GM19238 (cell line): ENCODE results near the gene ARMC3.
"Not testable (repeated sequence)": the region's sequence is repeated elsewhere in the genome, so short reads cannot be mapped to it uniquely, and the experiment has no call there.

Experiments
- DNase-seq: peaks from one replicate; pipeline ENCODE4 v3.0.0; 2011; ENCODE audit warnings: low spot score; ENCODE audit not compliant: insufficient read length

Gene ARMC3

DNA sequence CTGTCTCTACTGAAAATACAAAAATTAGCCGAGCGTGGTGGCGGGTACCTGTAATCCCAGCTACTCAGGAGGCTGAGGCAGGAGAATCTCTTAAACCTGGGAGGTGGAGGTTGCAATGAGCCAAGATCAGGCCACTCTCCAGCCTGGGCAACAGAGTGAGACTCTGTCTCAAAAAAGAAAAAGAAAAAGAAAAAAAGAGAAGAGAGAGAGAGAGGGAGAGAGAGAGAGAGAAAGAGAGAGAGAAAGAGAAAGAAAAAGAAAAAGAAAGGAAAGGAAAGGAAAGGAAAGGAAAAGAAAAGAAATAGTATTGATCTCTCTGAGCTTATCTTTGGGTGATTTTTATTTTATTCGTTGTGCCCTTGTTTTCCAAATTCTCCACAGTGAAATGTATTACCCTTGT, 1.2 kb downstream of the ARMC3 start:
- DNase-seq, result not testable (repeated sequence)

DNA sequence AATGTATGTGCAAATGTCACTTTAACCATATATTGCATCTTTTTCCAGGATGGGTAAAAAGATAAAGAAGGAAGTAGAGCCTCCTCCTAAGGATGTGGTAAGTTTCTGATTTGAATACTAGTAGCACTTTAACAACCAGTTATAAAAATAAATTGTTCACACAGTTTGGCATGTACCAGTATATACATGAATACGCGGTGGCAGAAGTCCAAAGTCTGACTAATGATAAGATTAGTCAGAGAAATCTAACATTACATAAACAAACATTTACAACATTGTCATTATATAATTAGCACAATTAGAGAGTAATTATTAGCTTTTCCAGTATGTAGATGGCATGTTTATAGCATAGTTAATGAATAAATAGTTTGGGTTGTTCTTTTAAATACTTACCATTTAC, 4.1 kb downstream of the ARMC3 start:
- no peak for DNase-seq

DNA sequence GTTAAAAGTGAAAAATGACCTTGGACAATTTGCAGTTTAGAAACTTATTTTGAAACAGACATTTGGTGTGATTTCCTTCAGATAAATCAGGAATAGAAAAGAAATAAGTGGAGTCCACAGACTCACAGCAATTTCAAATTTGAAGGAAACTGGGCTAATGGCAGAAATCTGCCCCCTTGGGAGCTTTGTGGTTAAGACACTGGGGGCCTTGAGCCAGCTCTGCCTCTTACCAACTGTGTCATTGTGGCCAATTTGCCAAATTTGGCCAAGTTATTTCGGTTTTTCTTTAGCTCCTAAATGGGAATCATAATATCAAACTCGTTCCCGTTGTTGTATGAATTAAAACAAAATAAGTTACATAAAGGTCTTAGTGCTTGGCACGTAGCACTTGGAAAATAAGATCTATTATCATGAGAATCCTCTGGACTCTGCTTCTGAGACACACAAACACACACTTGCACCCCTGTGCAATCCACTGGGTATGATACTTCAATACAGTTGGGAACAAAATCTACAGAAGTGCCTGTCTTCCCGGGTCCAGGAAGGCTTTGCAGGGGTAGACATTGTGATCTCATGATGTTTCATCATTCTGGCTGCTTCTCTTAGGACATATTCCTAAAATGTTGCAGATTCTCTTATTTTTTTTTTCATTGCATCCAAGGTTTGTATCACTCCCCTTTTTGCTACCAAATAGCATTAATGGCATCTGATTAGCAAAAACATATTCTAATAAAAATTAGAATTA, 4.9 kb downstream of the ARMC3 start:
- DNase-seq, result no peak

DNA sequence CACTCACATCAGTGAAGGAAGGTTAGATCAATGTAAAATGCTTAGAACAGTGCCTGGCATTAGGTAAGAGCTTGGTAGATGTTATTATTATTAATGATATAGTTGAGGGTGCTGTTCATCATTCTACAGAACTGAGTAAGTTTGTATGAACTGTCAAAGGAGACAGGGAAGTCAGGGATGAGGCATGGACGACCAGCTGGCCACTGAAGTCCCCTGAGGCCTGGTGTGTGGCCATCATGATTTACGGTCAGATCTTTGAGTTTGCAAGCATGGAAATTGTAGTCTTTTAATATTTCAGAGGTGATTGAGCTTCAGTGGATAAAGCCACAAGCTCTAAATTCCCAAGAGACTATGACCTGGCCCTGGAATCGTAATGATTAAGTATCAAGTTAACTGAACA, 6.9 kb downstream of the ARMC3 start:
- no peak for DNase-seq

DNA sequence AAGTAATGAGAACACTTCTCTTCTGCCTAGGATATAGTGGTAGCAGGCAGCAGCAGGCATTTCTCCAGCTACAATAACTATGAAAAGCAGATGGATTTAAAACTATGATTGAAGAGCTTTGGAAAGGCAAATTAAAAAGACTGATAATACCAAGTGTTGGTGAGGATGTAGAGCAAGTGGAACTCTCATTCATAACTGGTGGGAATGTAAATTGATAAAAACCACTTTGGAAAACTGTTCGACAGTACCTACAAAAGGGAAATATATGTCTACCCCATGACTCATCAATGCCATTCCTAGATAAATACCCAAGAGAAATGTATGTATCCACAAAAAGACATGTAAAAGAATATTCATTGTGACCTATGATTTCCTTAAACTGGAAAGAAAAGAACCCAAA, 14.6 kb downstream of the ARMC3 start:
- DNase-seq, result no peak

DNA sequence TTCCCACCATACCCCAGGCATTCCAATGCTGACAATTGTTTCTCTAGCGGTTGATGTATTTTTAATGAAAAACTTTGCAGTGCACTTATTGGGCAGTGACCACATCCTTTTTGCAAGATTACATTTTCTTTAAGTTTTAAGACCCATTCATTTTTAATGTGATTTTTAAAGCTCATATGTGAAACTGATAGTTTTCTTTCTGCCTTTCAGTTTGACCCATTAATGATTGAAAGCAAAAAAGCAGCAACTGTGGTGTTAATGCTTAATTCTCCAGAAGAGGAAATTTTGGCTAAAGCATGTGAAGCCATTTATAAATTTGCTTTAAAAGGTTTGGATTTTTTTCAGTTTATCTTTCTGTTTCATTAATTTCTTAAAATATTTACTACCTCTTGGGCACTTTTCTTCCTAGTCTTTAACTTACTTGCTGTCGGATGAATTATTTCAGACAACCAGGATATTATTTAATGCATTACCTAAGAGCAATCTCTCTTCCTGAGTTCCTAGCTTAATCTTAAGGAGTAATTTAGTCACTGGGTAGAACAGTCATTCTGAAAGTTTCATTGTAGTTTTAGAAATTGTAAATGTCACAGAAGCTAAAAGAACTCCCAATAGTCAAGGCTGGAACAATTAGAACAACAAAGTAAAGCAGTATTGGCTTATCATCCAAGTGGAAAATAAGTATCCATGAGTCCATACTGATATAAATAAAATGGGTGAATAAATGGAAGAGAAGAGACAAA, 18.3 kb downstream of the ARMC3 start:
- DNase-seq, result no peak

DNA sequence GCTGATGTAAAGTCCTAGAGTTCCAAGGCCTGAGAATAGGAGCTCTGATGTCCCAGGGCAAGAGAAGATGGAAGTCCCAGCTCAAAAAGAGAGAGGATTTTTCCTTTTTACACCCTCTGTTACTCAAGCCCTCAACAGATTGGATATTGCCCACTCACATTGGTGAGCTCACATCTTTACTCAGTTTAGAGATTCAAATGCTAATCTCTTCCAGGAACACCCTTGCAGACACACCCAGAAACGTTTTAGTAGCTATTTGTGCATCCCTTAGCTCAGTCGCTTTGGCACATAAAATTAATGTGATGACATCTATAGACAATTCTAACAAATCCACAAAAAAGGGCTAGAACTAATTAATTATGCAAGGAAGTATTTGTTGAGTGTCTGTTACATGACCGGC, 27.1 kb downstream of the ARMC3 start:
- no peak for DNase-seq

DNA sequence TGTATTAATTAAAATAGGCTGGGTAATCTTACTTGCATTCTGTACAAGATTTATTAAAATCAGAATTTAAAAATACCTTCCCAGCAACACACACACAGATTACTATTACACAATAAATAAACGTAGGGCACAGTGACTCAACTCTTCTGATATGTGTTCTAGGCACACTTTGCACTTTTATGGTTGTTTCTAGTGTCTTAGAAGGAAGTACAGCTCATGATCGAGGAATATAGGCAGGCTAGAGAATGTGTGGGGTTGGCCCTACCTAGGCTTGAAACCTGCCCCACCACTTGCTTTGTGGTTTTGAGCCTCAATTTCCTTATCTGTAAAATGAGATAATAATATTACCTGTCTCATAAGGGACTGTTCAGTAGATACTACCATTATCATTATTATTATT, 30.5 kb downstream of the ARMC3 start:
- no peak for DNase-seq

DNA sequence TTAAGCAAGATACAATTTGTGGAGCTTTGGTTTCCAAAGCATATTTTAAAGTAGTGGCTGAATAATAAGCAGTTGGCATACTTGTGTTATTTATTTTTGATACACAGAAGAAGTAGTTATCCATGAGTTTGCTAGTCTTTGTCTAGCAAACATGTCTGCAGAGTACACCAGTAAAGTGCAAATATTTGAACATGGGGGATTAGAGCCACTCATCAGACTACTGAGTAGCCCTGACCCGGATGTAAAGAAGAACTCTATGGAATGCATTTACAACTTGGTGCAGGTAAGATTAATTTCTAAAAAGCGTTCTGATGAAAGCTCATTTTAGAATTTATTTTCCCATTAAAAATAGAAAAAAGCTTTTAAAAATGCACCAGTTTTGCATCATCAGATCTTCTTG, 31.4 kb downstream of the ARMC3 start:
- no peak for DNase-seq

DNA sequence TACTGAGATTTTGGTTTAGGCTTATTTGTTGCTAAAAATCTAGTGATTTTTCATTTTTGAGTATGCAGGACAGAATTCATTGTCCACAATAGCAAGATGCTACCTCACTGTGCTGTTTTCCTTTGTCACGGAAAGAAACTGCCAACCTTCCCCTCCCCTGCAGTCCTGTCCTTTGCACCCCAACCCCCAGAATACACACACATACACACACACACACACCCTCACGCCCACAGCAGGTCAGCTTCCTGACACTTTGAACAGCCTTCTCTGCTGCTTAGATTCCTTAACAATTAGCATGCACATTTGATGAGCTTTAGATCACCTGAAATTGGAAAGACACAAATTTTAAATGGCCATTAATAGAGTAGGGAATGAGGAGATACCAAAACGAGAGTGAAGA, 32.1 kb downstream of the ARMC3 start:
- no peak for DNase-seq

DNA sequence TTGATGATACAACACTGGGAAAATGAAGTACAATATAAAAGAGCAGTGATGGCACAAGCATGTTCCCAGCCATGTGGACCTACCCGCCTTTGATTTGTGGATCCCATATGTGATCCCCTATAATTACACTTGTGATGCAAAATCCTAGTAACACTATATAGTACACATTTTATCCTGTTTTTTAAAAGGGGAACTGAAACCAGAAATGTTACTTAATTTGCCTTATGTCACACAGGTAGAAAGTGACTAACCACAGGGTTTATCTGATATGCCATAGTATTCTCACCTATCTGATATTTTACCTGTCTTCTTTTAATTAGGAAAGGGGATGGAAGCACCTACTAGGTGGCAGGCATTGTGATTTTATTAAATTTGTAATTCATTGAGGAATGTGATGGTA, 35.0 kb downstream of the ARMC3 start:
- no peak for DNase-seq

DNA sequence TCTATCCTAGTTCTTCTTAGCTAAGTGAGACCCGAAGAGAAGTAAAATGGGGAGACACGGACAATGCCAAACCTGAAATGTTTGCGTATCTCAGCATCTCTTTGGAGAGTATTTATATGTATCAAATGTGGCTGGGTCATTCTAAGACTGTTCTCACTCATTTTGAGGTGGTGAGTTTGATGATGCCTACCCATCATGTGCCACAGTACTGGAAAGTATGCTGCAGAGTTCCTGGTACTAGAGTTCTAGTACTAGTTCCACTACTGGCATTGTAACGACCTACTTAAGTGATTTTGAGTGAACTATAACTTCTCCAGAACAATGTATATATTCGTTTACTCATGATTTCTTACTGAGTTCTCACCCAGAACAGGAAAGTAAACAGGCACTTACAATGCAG, 41.9 kb downstream of the ARMC3 start:
- no peak for DNase-seq

DNA sequence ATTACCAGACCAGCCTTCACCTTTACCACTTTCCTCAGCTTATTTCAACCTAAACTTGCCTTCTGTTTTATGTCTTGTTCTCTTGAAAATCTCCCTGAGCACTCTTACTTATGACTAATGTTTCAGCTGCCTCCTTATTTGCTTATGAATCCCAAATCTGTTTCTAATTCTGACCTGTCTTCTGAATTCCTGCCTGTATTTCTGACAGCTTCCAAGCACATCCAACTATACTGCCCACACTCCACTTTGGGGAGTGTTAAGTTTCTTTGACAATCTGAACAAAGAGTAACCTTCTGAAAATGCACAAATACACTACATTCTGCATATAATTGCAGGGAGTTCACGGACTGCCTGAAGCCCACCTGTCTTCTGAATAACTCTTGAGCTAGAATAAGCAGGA, 48.7 kb downstream of the ARMC3 start:
- DNase-seq, result no peak

DNA sequence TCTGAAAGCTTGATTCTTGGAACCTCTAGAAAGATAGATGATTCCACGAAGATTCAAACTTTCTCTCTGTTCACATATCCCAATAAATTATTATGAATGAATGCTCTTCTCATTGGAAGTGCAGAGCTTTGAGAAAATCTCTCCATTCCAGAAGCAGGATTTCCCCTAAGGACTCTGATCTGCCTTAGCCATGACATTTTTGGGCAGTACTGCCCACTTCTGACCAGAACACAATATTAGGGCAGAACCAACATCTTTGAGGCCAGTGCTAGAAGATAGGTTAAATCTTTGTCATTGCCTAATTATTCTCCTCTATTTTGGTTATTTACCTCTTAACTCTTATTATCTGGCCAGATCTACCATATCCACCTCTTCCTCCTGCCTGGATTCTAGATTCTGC, 49.9 kb downstream of the ARMC3 start:
- no peak for DNase-seq

DNA sequence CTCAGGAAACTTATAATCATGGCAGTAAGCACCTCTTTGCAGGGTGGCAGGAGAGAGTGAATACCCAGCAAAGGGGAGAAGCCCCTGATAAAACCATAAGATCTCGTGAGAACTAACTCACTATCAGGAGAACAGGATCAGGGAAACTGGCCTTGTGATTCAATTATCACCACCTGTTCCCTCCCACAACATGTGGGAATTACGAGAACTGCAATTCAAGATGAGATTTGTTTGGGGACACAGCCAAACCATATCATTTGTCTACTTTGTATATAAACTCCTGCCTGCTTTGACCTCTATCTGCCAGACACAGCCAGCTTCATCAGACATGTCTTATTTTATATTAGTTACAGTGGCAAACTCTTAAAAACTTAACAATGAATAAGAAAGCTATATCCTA, 50.4 kb downstream of the ARMC3 start:
- DNase-seq, result no peak

DNA sequence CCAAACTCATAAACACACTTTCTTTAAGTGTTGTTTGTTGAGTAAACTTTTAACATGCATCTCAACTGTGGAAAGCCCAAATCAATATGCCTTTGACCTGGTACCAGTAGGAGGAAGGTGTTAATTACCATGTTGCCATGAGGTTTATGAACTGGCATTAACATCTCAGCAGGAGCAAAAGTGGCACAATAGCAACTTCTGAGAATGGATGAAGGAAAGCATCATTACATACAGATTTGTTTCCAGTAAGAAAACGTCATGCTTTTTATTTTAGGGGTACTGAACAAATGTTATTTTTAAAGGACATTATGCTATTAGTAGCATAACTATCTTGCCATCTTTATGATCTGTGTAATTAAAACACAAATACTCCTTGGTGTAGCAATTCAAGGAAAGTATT, 51.1 kb downstream of the ARMC3 start:
- DNase-seq, result no peak

DNA sequence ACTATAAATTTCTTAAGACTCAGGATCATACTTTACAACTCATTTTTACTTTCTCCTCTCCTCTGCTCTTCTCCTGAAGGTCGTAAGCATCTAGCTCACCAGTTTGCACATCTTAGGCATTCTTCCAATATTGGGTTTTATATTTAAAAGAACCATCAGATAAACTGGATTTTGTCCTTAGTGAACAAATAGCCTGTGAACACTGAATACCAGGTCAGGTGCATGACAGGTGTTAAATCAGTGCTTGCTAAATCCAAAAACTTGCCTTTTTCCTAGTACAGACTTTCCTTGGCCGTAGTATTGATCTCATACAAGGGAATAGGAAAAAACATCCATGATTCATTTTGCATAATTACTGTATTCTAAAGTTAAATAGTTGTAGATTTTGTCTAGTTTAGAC, 53.0 kb downstream of the ARMC3 start:
- DNase-seq, result no peak

DNA sequence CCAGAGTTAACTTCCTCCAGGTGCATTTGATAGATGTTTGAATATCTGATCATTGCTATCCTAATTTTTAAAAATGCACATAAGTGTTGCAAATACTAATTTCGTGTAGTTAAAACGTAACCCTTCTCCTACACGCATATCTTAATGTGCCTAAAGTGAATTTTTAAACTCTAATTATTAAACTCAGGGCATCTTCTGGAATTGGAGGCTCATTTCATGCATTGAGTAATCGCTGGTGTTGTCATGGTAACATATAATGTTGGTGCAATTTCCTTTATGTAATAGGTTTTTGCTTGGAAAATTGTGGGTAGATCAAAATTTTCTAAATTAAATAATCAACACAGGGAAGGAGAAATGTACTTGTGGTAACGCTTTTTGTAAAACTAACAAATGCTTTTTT, 56.2 kb downstream of the ARMC3 start:
- DNase-seq, result no peak

DNA sequence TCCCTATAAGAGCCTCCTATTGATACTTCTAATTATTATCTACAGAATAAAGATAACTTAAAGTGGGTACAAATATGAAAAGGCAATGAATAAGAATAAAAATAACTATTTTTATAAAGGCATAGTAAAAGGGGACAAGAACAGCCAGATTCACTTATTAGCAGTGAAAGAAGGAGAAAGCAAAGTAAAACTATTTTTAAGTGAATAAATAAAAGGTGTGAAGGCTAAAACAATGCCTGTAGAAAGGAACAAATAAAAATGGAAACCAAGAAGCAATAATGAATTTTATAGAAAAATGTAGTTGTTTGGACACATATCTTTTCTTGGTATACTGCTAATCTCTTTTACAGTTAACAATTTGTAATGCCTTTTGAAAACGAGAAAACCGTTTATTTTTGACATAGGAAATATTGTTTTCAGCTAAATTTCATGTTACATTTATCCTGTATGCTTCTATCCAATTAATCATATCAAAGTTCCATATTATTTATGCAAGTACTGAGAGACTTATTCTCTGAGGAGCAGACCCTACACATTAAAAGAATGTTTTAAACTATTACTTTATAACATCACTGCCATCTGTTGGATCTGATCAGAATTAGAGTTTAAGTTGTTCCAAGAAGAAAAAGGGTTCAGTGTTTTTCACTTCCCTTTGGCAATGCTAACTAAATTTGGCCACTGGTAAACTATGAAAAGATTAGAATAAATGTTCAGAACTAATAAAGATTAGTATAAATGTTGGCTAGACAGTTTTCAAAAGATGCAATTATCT, 59.1 kb downstream of the ARMC3 start:
- no peak for DNase-seq

DNA sequence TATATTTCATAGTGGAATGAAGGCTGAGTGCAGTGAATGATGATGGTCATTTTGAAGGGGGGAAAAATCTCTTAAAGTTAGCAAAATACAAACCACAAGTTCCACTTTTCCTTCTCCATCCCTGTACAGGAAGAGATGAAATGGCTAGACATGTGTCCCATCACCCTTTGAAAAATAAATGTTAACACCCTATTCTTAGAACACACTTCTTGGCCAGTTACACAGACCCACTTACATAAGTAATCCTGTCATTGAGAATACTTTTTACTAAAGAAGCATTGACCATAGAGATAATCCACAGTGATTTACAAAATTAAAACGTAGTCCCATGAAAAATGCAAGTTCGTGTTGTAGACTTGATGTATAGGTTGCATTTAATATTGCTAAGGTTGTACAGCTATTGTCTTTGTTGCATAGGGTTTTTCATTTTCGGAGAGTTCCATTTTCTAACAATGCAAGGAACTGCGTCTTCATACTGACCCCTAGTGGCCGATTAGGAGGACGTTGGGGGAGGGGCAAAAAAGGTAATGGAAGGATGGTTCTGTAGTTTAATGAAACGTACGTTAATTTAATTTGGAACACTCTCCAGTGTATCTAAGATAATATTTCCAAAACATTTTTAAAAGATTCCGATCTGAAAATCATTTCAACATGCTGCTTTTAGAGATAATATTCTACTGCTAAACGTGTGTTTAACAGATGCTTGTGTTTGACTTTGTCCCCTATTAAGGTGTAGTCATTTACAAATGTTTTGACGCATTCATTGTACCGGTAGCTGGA, 60.9 kb downstream of the ARMC3 start:
- peak; percentile 37 for DNase-seq

DNA sequence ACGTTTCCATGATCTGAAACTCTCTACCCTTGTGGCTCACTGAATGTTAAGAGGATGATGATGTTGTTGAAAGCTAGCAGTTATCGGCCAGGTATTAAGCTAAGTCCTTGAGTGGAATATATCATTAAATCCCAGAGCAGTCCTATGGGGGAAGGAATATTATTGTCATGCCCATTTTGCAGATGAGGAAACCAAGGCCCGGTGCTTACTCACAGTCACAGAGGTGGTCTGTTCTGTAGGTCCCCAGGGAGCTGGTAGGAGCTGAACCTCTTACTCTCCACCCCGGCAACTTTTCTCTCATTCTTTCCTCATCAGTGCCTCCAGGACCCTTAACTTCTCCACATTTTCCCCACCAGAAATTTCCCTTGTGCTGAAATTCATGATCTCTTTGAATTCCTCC, 62.6 kb downstream of the ARMC3 start:
- DNase-seq, result no peak

DNA sequence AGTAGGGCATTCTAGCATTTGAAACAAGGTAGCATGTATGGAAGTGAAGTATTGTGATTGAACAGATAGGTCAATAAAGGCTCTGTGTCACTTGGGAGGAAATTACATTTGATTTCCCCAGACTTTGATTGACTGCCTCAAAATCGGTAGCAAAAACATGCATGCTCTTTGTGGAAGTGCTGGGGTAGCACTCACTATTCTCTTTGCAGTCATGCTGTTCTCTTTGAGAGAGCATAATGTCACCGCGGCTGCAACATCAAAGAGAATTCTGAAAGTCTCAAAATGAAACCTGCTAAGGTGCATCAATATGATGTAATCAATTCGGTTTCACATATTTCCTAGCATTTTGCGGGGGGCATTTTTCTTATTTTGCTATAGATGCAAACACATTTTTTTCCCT, 64.2 kb downstream of the ARMC3 start:
- no peak for DNase-seq
